GM19397 (cell line): ENCODE measurements around the gene NPAS1.
"Not testable (repeated sequence)": the region's sequence is repeated elsewhere in the genome, so short reads cannot be mapped to it uniquely, and the experiment has no call there.

Source experiments
- ATAC-seq: cut with Tn5 transposase; IDR thresholded peaks from one replicate; pipeline ENCODE4 v1.9.1; 2021; ENCODE audit warnings: mild to moderate bottlenecking, moderate library complexity; ENCODE audit not compliant: unreplicated experiment

The NPAS1 gene

GRCh38 chr19:47044946-47045866 is 25.6 kb downstream of the NPAS1 start:
- no peak for ATAC-seq

DNA sequence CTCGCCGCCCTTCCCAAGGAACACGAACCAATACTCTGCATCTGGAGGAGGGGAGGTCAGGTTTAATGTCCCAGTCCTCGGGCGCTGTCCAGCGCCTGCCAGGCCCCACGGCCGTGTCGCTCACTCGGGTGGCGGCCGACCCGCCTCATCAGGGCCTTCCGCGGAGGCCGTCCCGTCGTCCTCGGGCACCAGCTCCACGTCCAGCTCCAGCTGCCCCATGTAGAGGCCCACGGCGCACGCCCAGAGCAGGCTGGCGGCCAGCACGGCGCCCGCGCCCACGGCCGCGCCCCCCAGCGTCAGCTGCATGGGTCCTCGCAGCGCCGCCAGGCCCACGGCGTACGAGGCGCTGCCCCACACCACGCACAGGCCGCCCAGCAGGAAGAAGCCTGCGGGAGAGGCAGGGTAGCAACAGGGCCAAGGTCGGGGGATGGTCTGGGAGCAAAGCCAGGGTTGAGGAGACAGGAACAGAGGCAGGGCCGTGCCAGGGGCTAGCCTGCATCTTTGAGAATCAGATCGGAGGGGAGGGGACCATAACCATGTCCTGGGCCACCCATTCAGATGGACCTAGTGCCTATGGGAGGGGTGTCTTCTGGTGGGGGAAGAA is 26.3 kb downstream of the NPAS1 start:
- ATAC-seq, result no peak

- ATAC-seq, result no peak
Observed at GRCh38 chr19:47047272-47047762, 27.7 kb downstream of the NPAS1 start.

- peak; percentile 23 for ATAC-seq
Observed at GRCh38 chr19:47047763-47048405, 28.2 kb downstream of the NPAS1 start.

DNA sequence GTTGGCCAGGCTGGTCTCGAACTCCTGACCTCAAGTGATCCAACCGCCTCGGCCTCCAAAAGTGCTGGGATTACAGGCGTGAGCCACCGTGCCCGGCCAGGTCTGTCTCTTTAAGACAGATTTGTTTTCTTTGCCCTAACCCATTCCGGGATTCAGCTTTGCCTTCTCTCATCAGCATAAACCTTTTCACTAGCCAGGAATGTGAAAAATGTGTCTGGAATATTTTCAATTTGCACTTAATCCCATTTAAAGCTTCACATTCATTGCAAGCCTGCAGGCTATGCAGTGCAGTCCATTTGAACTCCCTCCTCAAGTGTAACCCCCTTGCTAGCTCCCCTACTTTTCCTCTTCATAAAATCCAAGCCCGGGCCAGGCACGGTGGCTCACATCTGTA is 29.7 kb downstream of the NPAS1 start:
- ATAC-seq, result no peak

DNA sequence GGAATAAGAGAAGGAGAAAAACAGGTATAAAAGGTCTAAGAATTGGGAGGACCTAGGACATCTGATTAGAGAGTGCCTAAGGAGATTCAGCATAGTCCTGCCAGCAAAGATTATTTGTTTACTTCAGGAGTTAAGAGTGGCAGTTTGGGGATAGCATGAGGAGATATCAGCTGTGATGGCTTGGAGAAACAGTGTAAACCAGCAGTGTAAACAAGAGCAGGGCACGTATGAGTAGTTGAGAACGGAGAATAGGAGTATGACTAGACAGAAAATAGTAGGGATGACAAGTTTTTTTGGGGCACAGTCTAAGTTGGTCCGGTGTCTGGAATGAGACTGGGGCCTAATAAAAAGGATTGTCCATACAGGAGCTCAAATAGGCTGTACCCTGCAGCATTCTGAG is 30.9 kb downstream of the NPAS1 start:
- not testable (repeated sequence) for ATAC-seq

DNA sequence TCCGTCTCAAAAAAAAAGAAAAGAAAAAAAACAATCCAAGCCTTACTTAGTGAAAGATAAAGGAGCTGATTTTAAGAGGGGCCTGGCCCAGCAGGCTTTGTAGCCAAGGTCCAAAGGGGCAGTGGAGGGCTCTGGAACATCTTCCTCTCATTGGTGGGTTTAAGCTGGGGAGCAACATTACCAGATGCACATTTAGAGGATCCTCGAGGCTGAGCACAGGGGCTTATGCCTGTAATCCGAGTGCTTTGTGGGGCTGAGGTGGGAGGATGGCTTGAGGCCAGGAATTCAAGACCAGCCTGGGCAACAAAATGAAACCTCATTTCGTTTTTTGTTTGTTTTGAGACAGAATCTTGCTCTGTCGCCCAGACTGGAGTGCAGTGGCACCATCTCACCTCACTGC is 36.8 kb downstream of the NPAS1 start:
- ATAC-seq, result no peak

GRCh38 chr19:47057328-47057727 is 37.7 kb downstream of the NPAS1 start:
- ATAC-seq, result no peak

- no peak for ATAC-seq
Observed at GRCh38 chr19:47058621-47059022, 39.0 kb downstream of the NPAS1 start.

- no peak for ATAC-seq
Observed at GRCh38 chr19:47063874-47064273, 44.2 kb downstream of the NPAS1 start.

DNA sequence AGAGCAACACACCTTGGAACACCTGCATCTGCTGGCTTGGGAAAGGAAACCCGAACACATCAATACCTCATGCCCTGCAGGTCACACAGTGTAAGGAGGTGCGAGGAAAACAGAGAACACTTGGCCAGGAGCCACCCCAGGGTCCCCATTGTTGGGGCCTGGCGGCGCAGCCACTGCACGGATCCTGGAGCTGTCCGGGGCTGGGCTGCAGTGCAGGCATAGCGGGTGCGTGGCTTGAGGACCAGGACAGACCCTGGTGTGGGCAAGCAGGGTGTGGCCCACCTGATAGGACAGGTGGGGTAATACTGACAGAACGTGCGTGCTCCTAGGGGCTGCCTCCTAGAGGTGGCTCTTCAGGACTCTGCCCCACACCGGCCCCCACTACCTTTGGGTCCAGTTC is 45.6 kb downstream of the NPAS1 start:
- ATAC-seq, result no peak

- ATAC-seq, result no peak
Observed at GRCh38 chr19:47066376-47067214, 47.0 kb downstream of the NPAS1 start.

- no peak for ATAC-seq
Observed at GRCh38 chr19:47067215-47067847, 47.7 kb downstream of the NPAS1 start.

DNA sequence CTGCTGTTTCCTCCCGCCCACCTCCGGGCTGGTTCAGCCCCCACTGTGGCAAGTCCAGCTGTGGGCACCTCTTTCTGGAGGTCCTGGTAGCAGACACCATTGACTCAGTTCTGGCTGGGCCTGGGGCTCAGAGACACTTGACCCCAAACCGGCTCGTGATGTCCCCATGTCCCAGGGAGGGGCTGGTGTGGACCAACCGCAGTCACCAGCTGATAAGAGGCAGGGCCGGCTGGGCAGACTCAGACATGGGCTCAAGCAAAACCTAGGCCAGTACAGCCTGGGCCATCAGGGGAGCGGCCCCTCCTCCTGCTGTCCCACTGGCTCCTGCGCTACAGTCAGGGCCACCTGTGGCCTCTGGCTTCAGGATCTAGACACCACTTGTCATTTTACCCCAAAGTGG is 48.6 kb downstream of the NPAS1 start:
- ATAC-seq, result no peak

- no peak for ATAC-seq
Observed at GRCh38 chr19:47068876-47069406, 49.3 kb downstream of the NPAS1 start.

- no peak for ATAC-seq
Observed at GRCh38 chr19:47069795-47070194, 50.2 kb downstream of the NPAS1 start.

GRCh38 chr19:47070756-47071155 is 51.1 kb downstream of the NPAS1 start:
- no peak for ATAC-seq

GRCh38 chr19:47071731-47072130 is 52.1 kb downstream of the NPAS1 start:
- ATAC-seq, result no peak

DNA sequence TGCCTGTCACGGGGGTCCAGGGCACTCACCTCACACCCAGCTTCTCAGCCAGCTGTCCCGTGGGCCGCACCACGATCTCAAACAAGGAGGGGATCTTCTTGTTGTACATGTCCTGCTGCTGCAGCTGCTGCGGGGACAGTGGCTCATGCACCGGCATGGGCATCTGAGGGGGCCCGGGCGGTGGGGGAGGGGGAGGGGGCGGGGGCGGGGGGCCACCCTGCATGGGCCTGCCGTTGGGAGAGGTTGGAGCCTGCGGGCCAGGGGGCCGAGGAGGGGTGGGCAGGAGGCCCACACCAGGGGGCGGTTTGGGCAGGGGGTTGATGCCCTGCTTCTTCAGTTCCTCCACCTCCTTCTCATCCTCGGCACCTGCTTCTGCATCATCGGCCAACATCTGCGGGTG is 52.7 kb downstream of the NPAS1 start:
- ATAC-seq, result no peak

- ATAC-seq, result no peak
Observed at GRCh38 chr19:47073574-47073973, 53.9 kb downstream of the NPAS1 start.
